HUES48 (cell line): ENCODE measurements around the gene OR2W3.

Source experiments
- H3K27ac ChIP-seq: one replicate; pipeline ENCODE4 v1.7.0; 2013; ENCODE audit warnings: low read depth, low read length, inconsistent platforms
- H3K27me3 ChIP-seq: 2 replicates; pipeline ENCODE4 v1.6.1; 2013; ENCODE audit warnings: mild to moderate bottlenecking, low read length; ENCODE audit not compliant: control insufficient read depth, insufficient read depth
- H3K36me3 ChIP-seq: 2 replicates; pipeline ENCODE4 v1.6.1; 2013; ENCODE audit warnings: low read length; ENCODE audit not compliant: control insufficient read depth, insufficient read depth
- H3K4me1 ChIP-seq: 2 replicates; pipeline ENCODE4 v1.6.1; 2013; ENCODE audit warnings: mild to moderate bottlenecking, low read length; ENCODE audit not compliant: control insufficient read depth, insufficient read depth
- H3K4me3 ChIP-seq: 2 replicates; pipeline ENCODE4 v1.5.1; 2013; ENCODE audit warnings: mild to moderate bottlenecking, low read depth, low read length
- H3K9ac ChIP-seq: 2 replicates; pipeline ENCODE4 v1.6.1; 2013; ENCODE audit warnings: mild to moderate bottlenecking, low read depth, low read length, moderate library complexity
- H3K9me3 ChIP-seq: 2 replicates; pipeline ENCODE4 v1.6.1; 2013; ENCODE audit warnings: low read length; ENCODE audit not compliant: control insufficient read depth, insufficient read depth

OR2W3 gene

GRCh38 chr1:247895163-247895637, at the start of gene OR2W3:
TSS of gene OR2W3 (plus strand) at chr1:247895587. CDS start at chr1:247895587, 0 bp downstream.
- no peaks in the 10 kb centered on the region for H3K4me1 ChIP-seq
- peaks cover 27% of the 10 kb centered on the region for H3K9me3 ChIP-seq
- no peaks in the 10 kb centered on the region for H3K36me3 ChIP-seq
- no peak within 1 kb of the TSS for H3K27ac ChIP-seq
- H3K9ac ChIP-seq: no peak within 1 kb of the TSS
- no peak within 1 kb of the TSS for H3K4me3 ChIP-seq
- no peaks in the 10 kb centered on the region for H3K27me3 ChIP-seq

DNA sequence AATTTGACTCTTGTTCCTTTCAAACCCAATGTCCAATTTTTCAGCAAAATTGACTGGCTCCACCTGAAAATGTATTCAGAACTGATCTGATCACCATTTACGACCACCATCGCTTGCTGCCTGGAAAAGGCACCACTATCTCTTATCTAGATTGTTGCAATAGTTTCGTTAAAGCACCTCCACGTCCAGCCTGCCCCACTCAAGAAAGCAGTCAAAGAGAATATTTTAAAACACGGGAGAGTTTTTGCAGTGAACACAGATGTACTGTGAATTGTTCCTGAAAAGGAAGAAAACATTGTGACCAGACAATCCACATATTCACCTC, 49.7 kb upstream of the OR2W3 start:
- no peak overlapping the region for H3K9ac ChIP-seq

GRCh38 chr1:247848346-247848745, 47.0 kb upstream of the OR2W3 start:
- Histone ChIP-seq H3K4me1 (peaks cover 13% of the 10 kb centered on the region), H3K9me3 (no peaks in the 10 kb centered on the region)

More for the DNA sequence above, 49.7 kb upstream of the OR2W3 start:
- Histone ChIP-seq H3K4me3 (no peak overlapping the region), H3K27me3 (no peaks in the 10 kb centered on the region), H3K36me3 (no peaks in the 10 kb centered on the region), H3K4me1 (peaks cover 13% of the 10 kb centered on the region), H3K9me3 (no peaks in the 10 kb centered on the region), H3K27ac (no peak overlapping the region)

DNA sequence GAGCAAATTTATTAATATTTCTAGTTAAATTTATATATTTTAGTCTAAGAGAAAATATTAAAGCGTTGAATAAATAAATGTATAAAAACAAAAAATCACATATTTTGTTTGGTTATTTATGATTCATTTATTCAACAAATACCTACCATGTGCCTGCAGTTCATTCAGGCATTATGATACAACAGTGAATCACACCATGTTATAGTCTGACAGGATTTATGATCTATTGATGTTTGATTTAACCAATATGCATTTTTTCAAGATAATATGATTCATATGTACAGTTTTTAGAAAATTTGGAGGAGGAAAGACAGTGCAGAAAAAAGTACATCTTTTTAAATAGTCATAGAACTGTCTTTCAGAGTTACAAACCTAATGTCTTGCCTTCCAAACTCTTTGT, 45.8 kb upstream of the OR2W3 start:
- no peak overlapping the region for H3K4me3 ChIP-seq
- H3K27ac ChIP-seq: no peak overlapping the region
- no peaks in the 10 kb centered on the region for H3K27me3 ChIP-seq
- peaks cover 6% of the 10 kb centered on the region for H3K4me1 ChIP-seq
- H3K36me3 ChIP-seq: no peaks in the 10 kb centered on the region
- no peak overlapping the region for H3K9ac ChIP-seq
- no peaks in the 10 kb centered on the region for H3K9me3 ChIP-seq

More at GRCh38 chr1:247848346-247848745, 47.0 kb upstream of the OR2W3 start:
- Histone ChIP-seq H3K27ac (no peak overlapping the region), H3K4me3 (no peak overlapping the region), H3K27me3 (no peaks in the 10 kb centered on the region), H3K36me3 (no peaks in the 10 kb centered on the region), H3K9ac (no peak overlapping the region)

GRCh38 chr1:247854899-247855545, 40.4 kb upstream of the OR2W3 start:
- no peaks in the 10 kb centered on the region for H3K36me3 ChIP-seq
- H3K9me3 ChIP-seq: no peaks in the 10 kb centered on the region
- no peak overlapping the region for H3K9ac ChIP-seq
- H3K27ac ChIP-seq: no peak overlapping the region
- no peak overlapping the region for H3K4me3 ChIP-seq
- H3K4me1 ChIP-seq: no peaks in the 10 kb centered on the region
- H3K27me3 ChIP-seq: peaks cover 28% of the 10 kb centered on the region

DNA sequence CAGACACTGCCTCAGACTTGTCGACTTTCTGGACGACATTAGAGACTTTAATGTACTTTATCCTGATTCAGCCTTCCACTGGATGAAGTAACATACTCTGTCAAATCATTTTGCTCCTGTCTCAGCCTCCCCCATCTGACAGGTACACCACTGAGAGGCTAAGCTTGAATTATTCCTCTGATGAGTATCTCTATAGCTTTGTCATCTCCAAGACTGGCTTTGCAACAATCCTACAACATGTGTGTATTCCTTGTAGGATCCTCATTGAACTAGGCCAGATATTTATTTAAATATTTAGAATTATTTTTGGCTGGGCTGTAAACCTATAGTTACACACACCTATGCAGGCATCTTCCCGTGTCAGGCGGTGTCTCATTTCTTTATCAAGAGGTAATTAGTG, 39.5 kb upstream of the OR2W3 start:
- no peaks in the 10 kb centered on the region for H3K9me3 ChIP-seq
- H3K27ac ChIP-seq: no peak overlapping the region
- H3K27me3 ChIP-seq: peaks cover 28% of the 10 kb centered on the region
- no peak overlapping the region for H3K4me3 ChIP-seq
- H3K36me3 ChIP-seq: no peaks in the 10 kb centered on the region
- no peaks in the 10 kb centered on the region for H3K4me1 ChIP-seq
- H3K9ac ChIP-seq: no peak overlapping the region

- H3K4me3 ChIP-seq: peak within 1 kb of the TSS; percentile 66
These were observed 38.1 kb upstream of the OR2W3 start, which contains the start of gene TRIM58 for GRCh38 chr1:247857069-247857984. TSS of gene TRIM58 (plus strand) at chr1:247857187. CDS start at chr1:247857247, 60 bp downstream.

DNA sequence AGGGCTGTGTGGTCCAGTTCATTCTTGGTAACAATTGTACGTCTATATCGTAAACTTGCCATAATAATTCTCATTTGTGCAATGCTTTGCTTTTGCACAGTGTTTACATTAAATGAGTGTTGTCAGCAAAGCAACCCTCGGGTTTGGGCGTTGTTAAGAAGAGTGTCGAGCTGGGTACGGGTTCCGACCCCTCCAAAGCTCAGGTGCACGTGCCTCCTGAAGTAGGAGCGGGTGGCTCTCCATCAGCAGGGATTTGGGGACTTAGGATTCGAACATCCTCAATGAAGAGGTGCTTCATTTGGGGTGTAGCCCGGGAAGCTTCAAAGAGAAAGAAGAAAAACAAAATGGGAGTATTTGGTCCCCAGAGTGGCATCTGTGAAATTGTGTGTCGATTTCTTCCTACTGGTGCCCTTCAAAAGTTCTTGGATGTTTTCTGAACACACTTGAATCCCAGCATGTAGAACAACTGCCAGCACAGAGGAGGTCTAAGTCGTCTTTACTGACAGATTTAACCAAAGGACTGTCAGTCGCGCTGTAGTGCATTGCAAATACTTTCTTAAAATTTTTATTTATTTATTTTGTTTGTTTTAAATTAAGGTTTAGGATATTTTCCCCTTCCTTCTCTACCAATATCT, 37.3 kb upstream of the OR2W3 start:
- Histone ChIP-seq H3K9me3 (no peaks in the 10 kb centered on the region), H3K4me1 (no peaks in the 10 kb centered on the region), H3K27me3 (peaks cover 28% of the 10 kb centered on the region), H3K27ac (no peak overlapping the region), H3K4me3 (peak overlapping the region; percentile 66), H3K36me3 (no peaks in the 10 kb centered on the region), H3K9ac (no peak overlapping the region)

More at GRCh38 chr1:247857069-247857984, 38.1 kb upstream of the OR2W3 start, which contains the start of gene TRIM58:
- Histone ChIP-seq H3K36me3 (no peaks in the 10 kb centered on the region), H3K9me3 (no peaks in the 10 kb centered on the region), H3K4me1 (no peaks in the 10 kb centered on the region), H3K27me3 (peaks cover 28% of the 10 kb centered on the region), H3K27ac (no peak within 1 kb of the TSS), H3K9ac (peak within 1 kb of the TSS; percentile 7; the same call in 1 of the 2 replicates)

GRCh38 chr1:247862756-247863155, 32.6 kb upstream of the OR2W3 start:
- H3K27ac ChIP-seq: no peak overlapping the region
- H3K27me3 ChIP-seq: peaks cover 9% of the 10 kb centered on the region
- no peak overlapping the region for H3K9ac ChIP-seq
- H3K4me3 ChIP-seq: no peak overlapping the region
- no peaks in the 10 kb centered on the region for H3K36me3 ChIP-seq
- no peaks in the 10 kb centered on the region for H3K4me1 ChIP-seq
- H3K9me3 ChIP-seq: peaks cover 5% of the 10 kb centered on the region

DNA sequence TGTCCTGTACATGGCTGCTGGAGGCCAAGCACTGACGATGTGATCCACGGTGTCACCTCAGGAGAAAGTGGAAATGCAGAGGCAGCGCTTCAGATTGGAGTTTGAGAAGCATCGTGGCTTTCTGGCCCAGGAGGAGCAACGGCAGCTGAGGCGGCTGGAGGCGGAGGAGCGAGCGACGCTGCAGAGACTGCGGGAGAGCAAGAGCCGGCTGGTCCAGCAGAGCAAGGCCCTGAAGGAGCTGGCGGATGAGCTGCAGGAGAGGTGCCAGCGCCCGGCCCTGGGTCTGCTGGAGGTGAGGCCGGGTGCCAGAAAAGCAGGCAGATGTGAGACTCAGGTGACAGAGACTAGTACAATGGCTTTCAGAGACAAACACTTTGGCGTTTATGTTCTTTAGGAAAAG, 30.7 kb upstream of the OR2W3 start:
- Histone ChIP-seq H3K27ac (no peak overlapping the region), H3K9ac (no peak overlapping the region), H3K27me3 (no peaks in the 10 kb centered on the region), H3K4me3 (no peak overlapping the region), H3K4me1 (no peaks in the 10 kb centered on the region), H3K9me3 (peaks cover 16% of the 10 kb centered on the region), H3K36me3 (no peaks in the 10 kb centered on the region)
